Kidney capillary endothelial cell (primary cell): ENCODE data around the gene IL10.

Experiments
- DNase-seq: peaks from one replicate; pipeline ENCODE4 v3.0.0-alpha.2; 2018; ENCODE audit warnings: low spot score

The IL10 gene

DNA sequence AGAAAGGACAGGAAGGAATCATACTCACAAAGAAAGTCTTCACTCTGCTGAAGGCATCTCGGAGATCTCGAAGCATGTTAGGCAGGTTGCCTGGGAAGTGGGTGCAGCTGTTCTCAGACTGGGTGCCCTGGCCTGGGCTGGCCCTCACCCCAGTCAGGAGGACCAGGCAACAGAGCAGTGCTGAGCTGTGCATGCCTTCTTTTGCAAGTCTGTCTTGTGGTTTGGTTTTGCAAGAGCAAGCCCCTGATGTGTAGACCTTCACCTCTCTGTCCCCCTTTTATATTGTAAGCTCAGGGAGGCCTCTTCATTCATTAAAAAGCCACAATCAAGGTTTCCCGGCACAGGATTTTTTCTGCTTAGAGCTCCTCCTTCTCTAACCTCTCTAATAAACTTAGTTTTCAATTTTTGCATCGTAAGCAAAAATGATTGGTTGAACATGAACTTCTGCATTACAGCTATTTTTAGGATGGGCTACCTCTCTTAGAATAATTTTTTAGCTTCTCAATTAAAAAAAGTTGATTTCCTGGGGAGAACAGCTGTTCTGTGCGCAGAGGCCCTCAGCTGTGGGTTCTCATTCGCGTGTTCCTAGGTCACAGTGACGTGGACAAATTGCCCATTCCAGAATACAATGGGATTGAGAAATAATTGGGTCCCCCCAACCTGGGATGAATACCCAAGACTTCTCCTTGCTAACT is at the start of gene IL10:
Gene IL10, minus strand, starts transcription at position 252 of the 695 bp plus-strand sequence. Its CDS starts 59 bp downstream, at position 193.
- DNase-seq: no peak

DNA sequence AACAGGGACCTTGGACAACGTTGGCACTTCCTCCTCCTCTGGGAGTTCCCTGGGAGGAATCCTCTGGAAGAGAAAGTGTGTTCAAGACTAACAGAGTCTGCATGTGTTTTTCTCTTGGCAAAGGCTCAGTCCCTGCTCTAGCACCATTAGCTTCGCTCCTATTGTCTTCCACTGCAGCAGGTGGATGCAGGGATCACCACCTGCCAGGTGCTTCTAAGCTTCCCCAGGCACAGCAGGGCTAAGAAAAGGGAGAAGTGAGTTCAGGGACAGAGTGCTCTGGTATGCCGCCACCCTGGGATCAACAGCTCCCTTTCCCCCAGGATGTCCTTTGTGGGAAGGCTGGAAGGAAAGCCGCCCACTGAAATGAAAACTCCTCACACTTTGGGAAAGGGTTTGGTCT is 49.2 kb upstream of the IL10 start:
- DNase-seq: no peak

DNA sequence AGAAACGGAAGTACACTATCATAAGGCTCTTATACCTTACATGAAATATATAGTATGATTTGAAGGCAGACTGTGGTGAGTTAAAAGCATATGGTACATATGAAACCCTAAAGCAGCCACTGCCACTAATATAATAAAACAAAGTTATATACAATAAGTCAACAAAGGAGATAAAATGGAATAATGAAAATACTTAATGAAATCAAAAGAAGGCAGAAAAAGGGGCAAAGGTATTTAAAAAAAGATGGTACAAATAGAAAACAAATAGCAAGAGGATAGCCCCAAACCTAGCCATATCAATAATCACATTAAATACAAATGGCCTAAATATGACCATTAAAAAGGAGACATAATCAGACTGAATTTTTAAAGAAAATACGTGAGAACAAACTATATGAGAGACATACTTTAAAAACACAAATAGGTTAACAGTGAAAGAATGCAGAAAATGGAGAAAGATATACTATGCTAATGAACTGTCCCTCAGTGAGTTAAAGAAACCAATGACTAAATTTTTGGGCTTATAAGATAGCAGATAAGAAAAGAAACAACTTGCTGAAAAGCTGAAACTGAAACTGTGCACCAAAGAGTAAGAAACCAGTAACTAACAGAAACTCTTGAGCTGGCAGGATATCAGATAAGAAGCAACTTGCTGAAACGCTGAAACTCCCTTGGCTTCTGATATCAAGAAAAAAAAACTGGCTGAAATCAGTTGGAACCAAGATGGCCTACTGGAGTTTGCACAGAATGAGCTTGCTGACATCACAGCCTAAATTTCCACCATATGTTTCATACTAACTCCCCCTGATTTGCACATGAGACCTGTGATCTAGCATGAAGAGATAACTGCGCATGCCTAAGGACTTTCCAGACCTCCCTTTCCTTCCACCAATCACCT is 44.3 kb upstream of the IL10 start:
- DNase-seq: no peak

GRCh38 chr1:206814716-206815341 is 42.5 kb upstream of the IL10 start:
- DNase-seq: no peak

DNA sequence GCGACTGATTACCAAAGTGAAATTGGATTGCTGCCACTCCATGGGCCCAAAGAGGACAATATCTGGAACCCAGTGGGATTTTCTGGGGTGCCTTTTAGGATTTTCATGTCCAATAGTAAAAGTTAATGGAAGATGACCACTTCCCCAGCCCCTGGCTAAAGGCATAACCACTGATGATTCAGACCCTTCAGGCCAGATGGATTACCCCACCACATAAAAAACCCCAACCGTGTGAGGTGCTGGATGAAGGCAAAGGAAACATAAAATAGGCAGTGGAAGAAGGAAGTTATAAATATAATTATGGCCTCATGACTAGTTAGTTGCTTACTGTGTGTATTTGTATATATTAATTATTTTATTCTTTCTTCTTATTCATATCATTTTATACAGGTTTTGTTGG is 40.2 kb upstream of the IL10 start:
- DNase-seq: no peak

GRCh38 chr1:206809504-206810084 is 37.3 kb upstream of the IL10 start:
- no peak for DNase-seq

GRCh38 chr1:206808615-206809014 is 36.3 kb upstream of the IL10 start:
- DNase-seq: no peak

DNA sequence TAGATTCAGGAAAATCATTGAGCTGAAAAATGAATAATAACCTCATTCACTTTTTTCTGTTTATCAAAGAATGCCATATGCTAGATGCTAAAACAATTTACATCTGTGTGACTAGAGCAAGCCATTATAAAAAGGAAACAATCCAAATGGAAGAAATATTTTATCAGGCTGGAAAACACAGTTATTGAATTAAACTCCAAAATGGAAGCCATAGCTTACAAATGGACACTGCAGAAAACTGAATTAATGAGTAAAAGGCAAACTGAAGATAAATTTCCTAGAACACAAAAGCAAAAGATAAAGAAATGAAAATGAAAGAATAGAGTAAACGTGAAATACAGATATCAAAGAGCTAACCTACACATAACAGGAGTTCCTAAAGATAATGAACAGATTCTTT is 33.1 kb upstream of the IL10 start:
- no peak for DNase-seq

- no peak for DNase-seq
Measured at GRCh38 chr1:206804156-206804737, 32.0 kb upstream of the IL10 start.

GRCh38 chr1:206803221-206803730 is 31.0 kb upstream of the IL10 start:
- no peak for DNase-seq

DNA sequence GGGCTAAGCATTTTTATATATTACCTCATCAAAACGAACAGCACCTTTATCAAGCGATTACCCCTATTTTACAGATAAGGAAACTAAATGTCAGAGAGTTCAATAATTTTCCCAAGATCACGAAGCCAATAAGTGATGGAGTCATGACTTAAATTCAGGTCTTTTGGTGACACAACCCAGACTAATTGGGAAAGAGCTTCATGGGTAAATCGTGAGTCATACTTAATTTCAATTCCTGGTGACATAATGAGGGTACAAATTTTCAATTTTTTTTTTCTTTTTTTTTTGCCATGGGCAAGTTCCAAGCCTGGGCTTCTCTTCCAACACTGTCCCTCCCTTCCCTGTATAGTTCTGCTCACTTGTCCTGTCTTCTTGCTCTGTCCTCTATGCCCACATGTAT is 30.1 kb upstream of the IL10 start:
- DNase-seq: no peak

GRCh38 chr1:206801467-206801866 is 29.2 kb upstream of the IL10 start:
- DNase-seq: no peak

DNA sequence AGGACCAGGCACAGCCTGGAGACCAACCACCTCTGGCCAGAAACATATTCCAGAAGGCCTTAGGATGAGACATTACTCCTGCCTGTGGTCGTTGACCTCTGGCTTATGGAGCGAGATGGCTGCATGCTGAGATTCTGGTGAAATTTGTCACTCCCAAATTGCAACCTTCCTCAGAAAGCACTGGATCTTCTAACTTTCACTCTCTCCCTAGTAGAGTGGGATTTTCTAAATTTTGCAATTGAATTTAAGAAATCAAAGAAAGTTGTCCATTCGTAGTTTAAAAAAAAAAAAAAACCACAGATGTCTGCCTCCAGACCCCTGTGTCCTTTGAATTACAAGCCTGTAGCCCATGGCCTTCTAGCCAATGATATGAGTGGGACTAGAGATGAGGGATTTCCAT is 28.6 kb upstream of the IL10 start:
- DNase-seq: no peak

DNA sequence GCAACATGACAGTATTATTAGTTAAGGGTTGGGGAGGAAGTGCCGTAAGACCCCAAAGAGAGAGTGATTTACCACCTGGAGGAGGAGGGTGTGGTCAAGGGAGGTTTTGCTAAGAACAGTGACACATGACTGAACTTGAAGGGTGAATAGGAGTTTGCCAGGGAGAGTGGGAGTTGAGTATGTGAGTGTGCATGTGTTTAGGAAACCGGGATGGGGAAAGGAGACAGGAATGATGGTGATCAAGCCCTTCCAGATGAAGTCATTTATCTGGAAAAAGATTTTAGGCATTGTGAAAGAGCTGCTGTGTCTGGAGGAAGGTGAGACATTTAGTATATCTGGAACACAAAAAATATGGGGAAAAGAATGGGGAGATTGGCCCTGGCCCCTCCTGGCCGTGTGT is 28.1 kb upstream of the IL10 start:
- DNase-seq: no peak

GRCh38 chr1:206799311-206799710 is 27.0 kb upstream of the IL10 start:
- DNase-seq: no peak

GRCh38 chr1:206798384-206798996 is 26.2 kb upstream of the IL10 start:
- no peak for DNase-seq

DNA sequence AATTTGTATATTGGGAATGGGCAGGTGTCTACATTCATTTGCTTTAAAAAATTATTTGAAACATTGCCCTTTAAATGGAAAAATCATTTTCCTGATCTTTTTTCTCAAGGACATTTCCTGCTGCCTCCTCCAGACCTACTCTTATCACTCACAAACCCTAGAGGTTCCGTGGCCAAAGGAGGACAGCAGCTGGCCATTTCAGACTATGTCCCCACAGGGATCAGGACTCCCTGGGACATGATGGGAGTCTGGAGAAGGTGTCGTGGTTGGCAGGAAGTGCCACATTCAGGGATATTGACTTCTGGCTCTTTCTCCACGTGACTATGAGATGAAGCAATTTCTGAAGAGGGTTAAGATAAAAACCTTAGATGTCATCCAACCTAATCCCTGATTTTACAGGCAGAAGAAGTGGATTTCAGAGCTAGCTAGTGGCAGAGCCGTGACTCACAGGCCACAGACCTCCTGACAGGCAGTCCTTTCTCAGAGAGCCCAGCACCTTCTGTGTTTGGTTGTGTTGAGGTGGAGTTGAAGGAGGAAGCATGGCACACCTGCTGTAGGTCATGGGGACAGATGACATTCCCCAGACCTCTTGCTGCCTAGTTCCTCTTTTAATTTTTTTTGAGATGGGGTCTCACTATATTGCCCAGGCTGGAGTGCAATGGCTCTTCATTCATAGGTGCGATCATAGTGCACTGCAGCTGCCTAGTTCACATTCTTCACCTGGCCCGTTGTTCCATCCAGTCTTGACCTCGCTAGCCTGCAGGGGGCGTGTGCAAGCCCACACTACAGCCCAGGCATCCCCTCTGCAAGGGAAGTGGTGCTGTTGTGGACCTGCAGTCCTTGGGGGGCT is 25.5 kb upstream of the IL10 start:
- DNase-seq: no peak

DNA sequence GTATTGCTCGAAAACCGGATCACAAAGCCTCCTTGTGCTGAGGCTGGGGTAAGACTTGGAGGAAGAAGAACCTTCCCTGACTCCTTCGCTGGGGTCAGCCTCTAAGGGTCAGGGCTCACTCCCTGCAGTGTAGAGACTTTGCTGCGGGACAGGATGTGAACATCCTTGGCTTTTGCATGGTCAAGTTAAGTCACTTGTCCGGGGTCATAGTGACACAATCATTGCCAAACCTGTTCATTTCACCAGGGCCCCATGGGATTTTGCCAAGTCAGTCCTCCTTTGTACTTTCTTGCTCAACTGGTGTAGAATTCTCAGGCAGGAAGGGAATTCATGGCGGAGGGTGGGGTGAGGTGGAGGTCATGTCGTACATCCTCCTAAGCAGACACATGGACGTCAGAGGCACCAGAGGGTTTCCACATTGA is 24.7 kb upstream of the IL10 start:
- no peak for DNase-seq

GRCh38 chr1:206796116-206796515 is 23.8 kb upstream of the IL10 start:
- no peak for DNase-seq

GRCh38 chr1:206794294-206794908 is 22.1 kb upstream of the IL10 start:
- no peak for DNase-seq
